GM21619 (cell line): Measurements from ENCODE around the gene UEVLD.

Experiments used
- ATAC-seq: cut with Tn5 transposase; IDR thresholded peaks from one replicate; pipeline ENCODE4 v1.9.1; 2021; ENCODE audit not compliant: unreplicated experiment

Gene UEVLD

DNA sequence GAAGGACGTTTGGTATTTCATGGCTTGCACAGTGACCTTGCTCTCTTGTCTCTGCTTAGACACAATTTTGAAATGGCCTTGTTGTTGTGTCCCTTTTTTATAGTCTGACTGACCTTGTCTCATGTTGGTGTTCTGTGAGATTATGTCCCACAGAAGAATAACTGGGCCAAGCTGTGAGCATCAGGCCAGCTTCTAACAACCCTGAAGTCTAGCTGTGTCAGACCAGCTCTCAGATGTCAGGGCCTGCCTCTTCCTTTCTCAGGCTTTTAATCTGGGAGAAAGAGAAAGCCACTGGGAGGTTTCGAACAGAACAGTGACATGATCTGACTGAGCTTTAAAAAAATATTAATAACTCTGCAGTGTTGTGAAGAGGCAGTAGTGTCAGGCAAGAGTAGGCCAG, 2.0 kb upstream of the UEVLD start:
- no peak for ATAC-seq

GRCh38 chr11:18581825-18582224, 6.7 kb downstream of the UEVLD start:
- no peak for ATAC-seq

DNA sequence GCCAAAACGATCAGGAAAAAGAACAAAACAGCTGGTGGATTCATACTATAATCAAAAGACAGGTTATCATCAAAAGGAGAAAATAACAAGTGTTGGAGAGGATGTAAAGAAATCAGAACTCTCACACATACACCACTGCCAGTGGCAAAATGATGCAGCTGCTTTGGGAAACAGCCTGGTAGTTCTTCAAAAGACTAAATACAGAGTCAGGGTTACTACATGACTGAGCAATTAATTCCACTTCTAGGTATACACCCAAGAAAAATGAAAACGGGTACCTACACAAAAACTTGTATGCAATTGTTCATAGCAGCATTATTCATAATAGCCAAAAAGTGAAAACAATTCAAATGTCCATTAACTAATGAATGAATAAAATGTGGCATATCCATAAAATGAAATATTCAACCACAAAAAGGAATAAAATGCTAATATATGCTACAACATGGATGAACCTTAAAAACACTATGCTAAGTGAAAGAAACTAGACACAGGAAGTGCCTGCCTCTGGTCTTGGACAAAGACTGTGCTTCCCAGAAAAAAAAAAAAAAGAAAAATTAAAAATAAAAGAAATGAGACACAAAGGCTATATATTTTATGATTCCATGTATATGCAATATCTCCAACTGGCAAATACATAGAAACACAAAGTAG, 8.3 kb downstream of the UEVLD start:
- no peak for ATAC-seq

- ATAC-seq: peak; percentile 79
Measured at GRCh38 chr11:18578975-18579598, 9.4 kb downstream of the UEVLD start.

GRCh38 chr11:18575361-18575760, 13.2 kb downstream of the UEVLD start:
- no peak for ATAC-seq

DNA sequence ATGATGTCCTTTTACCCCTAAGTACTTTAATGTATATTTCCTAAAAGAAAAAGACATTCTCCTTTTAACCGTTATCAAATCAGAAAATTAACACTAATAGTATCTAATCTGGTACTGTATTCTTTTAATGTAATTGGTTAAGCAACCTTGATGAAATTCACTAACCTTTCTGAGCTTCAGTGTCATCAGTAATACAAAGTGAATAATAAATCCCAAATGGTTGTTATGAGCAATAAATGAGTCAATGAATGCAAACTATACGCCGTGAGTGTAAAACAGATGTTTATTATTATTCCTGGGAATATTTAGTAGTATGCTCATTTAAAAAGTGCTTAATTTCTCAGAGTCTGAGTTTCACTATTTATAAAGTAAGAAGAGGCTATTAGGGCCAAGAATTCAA, 21.5 kb downstream of the UEVLD start:
- no peak for ATAC-seq

DNA sequence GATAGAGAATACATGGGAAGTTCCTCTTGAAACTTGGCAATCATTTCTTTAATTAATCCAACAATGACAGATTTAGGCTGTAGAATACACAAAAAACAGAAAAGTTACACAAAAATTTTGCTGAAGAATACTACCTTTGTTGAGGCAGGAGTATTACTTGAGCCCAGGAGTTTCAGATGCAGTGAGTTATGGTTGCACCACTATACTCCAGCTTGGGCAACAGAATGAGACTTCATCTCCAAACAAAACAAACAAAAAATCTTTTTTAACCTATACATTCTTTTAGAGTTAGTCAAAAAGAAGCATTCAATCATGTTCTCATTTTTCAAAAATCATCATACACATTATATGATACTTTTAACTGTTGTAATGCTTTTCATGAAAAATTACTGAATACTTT, 22.1 kb downstream of the UEVLD start:
- ATAC-seq: no peak

DNA sequence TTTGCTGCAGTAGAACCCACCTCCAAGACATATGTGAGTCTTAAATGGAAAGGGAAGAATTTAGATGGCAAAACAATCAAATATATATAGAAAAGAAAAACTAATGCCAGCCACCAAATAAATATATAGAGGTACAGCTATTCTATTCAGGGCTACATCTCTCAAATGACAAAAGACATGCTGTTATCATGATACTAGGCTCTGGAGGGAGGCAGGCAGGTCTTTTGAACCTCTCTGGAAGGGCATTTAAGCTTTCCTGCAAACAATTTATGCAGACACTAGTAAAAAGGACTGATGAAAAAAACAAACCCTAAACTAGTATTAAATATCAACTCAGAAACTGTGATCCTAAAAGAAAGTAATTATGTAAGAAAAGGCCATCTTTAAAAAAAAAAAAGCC, 24.4 kb downstream of the UEVLD start:
- ATAC-seq: no peak

GRCh38 chr11:18563090-18563730, 25.3 kb downstream of the UEVLD start:
- ATAC-seq: no peak

- ATAC-seq: no peak
Measured at GRCh38 chr11:18548001-18548400, 40.5 kb downstream of the UEVLD start.

- ATAC-seq: no peak
Measured at GRCh38 chr11:18540207-18541009, 48.1 kb downstream of the UEVLD start.

GRCh38 chr11:18536209-18536608, 52.3 kb downstream of the UEVLD start:
- no peak for ATAC-seq

DNA sequence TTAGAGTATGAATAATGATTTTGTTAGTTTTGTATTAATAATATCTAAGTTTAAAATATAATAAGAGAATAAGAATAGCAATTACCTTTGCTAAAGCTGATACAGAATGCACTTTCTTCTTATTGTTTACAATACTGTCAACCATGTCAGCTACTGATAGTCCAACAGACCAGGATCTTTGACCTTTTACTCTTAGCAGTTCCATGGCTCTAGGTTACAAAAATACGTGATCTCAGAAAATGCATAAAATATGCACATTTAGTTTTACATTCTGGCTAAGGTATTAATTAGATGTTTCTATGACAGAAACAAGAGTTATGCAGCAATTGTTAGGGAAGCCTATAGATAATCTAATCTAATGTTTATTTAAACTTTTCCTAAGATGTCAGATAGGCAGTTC, 54.3 kb downstream of the UEVLD start:
- no peak for ATAC-seq

DNA sequence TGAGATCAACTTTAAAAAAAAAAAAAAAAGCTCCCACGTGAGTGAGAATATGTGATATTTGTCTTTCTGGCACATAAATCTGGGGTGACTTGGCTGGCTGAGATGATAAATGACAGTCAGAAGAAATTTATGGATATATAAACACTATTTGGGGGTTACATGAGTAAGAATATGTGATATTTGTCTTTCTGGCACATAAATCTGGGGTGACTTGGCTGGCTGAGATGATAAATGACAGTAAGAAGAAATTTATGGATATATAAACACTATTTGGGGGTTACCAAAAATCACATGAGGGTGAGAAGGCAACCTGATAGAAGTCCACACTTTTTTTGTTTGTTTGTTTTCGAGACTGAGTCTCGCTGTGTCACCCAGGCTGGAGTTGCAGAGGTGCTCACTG, 55.2 kb downstream of the UEVLD start:
- no peak for ATAC-seq

DNA sequence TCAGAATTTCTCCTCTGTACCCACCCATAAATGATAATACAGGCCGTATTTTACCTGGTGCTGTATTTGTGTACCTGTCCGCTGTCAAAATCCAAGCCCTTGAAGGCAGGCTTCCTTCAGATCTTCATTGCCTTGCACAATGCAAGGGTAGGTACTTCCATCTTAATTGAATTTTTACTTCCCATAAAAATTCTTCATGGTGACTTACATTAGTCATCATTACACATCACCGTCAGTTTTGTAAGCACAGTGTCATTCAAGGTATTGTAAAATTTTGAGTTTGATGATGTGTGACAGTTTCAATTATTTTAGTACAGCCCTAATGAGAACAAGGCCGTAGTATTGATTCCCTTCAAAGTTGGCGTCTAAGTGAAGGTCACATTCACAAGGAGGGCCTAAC, 61.0 kb downstream of the UEVLD start:
- no peak for ATAC-seq

- peak; percentile 98 for ATAC-seq
Measured at GRCh38 chr11:18526521-18527296, 61.8 kb downstream of the UEVLD start, which contains the start of gene TSG101. TSG101 (minus strand) TSS chr11:18526942; CDS start chr11:18526816, 126 bp downstream.

DNA sequence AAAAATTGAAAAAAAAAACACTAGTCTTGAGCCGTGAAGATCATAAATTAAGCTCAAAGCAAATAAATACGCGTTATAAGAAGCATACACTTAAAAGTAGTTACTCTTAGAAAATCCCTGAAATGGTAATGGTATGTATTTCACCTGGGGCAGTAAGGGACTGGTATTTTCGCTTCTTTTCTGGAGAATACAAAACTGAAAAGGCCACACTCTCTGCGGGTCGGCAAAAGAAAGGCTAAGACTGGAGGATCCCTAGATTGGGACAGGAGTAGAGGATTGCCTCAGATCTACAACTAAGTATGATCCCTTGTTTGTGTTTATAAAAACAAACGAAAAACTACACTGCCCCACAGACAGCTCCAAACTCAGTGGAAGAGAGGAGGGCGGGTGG, 62.4 kb downstream of the UEVLD start:
- ATAC-seq: no peak

GRCh38 chr11:18524248-18524647, 64.3 kb downstream of the UEVLD start:
- no peak for ATAC-seq

DNA sequence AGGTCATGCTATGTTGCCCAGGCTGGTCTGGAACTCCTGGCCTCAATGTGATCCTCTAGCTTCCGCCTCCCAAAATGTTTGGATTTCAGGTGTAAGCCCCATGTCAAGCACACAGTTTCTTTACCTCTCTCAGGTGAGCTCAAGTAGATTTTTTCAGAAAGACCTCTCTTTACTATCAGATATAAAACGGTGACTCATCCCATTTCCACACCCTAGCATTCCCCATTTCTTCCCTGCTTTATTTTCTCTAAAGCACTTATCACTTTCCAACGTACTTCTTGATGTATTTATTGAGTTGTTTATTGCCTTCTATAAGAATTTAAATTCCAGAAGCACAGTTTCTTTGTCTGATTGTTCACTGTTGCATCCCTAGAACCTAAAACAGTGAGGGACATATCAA, 65.5 kb downstream of the UEVLD start:
- no peak for ATAC-seq

- no peak for ATAC-seq
Measured at GRCh38 chr11:18522388-18522787, 66.1 kb downstream of the UEVLD start.

DNA sequence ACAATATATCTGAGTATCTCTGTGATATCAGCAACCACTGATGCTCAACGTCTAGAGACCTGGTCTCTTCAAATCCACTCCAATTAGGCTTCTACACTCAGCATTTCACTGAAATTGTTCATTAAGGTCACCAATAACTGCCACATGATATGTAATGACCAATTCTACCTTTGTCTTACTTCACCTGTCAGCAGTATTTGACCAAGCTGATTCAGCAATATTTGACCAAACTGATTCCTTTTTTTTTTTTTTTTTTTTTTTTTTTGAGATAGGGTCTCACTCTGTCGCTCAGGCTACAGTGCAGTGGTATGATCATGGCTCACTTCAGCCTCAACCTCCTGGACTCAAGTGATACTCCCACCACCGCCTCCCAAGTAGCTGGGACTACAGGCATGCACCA, 67.4 kb downstream of the UEVLD start:
- no peak for ATAC-seq
